ENCODE results near the gene TIMM10. TPM values are rescaled to one million over a fixed set of nuclear protein-coding genes. Genes with fewer than 3 reads are reported as not detected.

Gene TIMM10
- total RNA-seq, 1 donor from 2014 or later: 61.0 TPM

DNA sequence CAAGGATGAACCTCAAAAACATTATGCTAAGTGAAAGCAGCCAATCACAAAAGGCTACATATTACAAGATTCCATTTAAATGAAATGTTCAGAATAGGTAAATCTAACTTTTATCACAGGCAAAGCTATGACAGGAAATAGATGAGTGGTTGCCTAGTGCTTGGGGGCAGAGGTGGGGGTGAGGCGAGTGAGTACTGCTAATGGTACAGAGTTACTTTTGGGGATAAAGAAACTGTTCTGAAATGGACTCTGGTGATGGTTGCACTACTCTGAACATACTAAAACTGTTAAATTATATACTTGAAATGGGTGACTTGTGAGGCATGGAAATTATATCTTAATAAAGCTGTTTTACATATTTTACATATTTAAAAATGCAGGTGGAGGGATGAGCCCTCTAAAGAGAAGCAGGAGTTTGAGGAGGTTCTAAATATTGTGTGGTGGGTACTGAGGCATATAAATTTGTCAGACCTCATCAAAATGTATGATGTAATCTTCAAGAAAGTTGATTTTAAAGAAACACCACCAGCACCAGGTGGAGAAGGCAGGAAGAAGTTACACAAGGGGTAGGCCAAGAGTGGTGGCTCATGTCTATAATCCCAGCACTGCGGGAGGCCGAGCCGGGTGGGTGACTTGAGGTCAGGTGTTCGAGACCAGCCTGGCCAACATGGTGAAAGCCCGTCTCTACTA is 18.7 kb downstream of the TIMM10 start:
- DNase-seq: no peak
- H3K9me3 ChIP-seq (replicated peaks): no peaks in the 10 kb centered on the region
- no peak overlapping the region for H3K27ac ChIP-seq (replicated peaks)
- no peak overlapping the region for H3K4me3 ChIP-seq
- TF ChIP-seq, protein P1, sequence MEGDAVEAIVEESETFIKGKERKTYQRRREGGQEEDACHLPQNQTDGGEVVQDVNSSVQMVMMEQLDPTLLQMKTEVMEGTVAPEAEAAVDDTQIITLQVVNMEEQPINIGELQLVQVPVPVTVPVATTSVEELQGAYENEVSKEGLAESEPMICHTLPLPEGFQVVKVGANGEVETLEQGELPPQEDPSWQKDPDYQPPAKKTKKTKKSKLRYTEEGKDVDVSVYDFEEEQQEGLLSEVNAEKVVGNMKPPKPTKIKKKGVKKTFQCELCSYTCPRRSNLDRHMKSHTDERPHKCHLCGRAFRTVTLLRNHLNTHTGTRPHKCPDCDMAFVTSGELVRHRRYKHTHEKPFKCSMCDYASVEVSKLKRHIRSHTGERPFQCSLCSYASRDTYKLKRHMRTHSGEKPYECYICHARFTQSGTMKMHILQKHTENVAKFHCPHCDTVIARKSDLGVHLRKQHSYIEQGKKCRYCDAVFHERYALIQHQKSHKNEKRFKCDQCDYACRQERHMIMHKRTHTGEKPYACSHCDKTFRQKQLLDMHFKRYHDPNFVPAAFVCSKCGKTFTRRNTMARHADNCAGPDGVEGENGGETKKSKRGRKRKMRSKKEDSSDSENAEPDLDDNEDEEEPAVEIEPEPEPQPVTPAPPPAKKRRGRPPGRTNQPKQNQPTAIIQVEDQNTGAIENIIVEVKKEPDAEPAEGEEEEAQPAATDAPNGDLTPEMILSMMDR (IDR thresholded peaks at IDR 0.05; ENCODE audit: borderline replicate concordance): no peak
- H3K36me3 ChIP-seq: peaks cover 6% of the 10 kb centered on the region
- H3K27me3 ChIP-seq (ENCODE audit: low read depth): no peaks in the 10 kb centered on the region
- intact Hi-C loops (cut with micrococcal nuclease): no loop called here
- peaks cover 31% of the 10 kb centered on the region for H3K4me1 ChIP-seq

DNA sequence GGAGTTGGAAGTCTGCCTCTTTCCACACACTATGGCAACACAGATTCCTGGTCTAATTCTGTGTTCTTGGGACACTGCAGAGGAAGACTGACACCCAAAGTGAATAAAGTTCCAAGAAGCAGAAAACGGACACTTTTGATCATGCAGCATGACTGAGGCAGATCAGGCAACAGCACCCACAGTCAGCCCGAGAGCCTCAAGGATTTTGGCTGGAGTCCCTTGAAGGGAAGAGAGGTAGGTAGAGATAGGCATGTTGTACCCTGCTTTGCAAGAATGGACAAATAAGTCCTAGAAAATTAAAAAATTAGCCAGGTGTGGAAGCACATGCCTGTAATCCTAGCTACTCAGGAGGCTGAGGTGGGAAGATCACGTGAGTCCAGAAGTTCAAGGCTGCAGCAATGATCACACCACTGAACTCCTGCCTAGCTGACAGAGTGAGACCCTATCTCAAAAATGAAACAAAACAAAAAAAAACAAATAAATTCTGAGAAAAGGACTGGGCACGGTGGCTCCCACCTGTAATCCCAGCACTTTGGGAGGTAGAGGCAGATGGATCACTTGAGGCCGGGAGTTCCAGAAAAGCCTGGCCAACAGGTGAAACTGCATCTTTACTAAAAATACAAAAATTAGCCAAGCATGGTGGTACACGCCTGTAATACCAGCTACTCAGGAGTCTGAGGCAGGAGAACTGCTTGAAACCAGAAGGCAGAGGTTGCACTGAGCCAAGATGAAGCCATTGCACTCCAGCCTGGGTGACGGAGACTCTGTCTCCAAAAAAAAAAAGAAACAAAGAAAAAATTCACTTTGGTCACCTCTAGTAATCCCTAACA is 22.0 kb downstream of the TIMM10 start:
- DNase-seq: no peak
- H3K4me3 ChIP-seq: no peak overlapping the region
- no peak overlapping the region for H3K27ac ChIP-seq (replicated peaks)
- TF ChIP-seq, protein P1 (IDR thresholded peaks at IDR 0.05; ENCODE audit: borderline replicate concordance): no peak
- intact Hi-C loops (cut with micrococcal nuclease): no loop called here
- H3K27me3 ChIP-seq (ENCODE audit: low read depth): no peaks in the 10 kb centered on the region
- H3K4me1 ChIP-seq: peaks cover 4% of the 10 kb centered on the region
- no peaks in the 10 kb centered on the region for H3K9me3 ChIP-seq (replicated peaks)
- peaks cover 10% of the 10 kb centered on the region for H3K36me3 ChIP-seq

DNA sequence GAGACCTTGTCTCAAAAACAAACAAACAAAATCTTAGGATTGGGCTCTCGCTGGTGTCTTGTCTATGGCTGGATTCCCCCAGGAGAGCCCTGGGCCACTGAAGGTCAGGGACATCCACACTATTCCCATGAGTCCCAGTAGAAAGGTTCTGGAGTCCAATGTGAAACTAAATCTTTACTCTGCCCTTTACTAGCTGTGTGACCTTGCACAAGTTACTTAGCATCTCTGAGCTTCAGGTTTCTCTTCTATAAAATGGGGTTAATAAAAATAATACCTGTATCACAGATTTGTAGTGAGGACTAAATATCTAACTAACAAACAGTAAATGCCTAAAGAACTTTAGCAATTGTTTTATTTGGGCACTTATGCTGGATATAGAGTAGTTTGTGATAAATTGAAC is 24.0 kb downstream of the TIMM10 start:
- no peaks in the 10 kb centered on the region for H3K9me3 ChIP-seq (replicated peaks)
- H3K4me3 ChIP-seq: no peak overlapping the region

DNA sequence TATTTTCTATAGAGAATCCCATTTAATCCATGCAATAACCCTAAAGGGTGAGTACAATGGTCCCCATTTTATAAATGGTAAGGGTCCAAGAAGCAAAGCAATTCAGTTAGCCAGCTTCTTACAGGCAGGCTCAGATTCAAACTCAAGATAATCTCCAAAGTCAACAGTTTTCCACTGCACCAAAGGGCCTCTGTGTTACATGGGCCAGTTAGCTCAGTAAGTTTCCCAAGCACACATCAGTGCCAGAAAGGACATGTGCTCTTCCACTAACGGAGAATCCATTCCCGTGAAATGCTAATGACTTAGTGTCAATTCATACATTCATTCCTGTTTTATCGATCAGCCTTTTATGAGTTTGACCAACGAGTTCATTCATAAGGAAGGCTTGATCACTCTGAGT is 26.0 kb downstream of the TIMM10 start:
- TF ChIP-seq, protein P1 (IDR thresholded peaks at IDR 0.05; ENCODE audit: borderline replicate concordance): no peak
- no peaks in the 10 kb centered on the region for H3K27me3 ChIP-seq (ENCODE audit: low read depth)
- no peak overlapping the region for H3K4me3 ChIP-seq
- H3K36me3 ChIP-seq: peaks cover 12% of the 10 kb centered on the region
- peaks cover 28% of the 10 kb centered on the region for H3K4me1 ChIP-seq
- DNase-seq: no peak
- no peak overlapping the region for H3K27ac ChIP-seq (replicated peaks)
- H3K9me3 ChIP-seq (replicated peaks): no peaks in the 10 kb centered on the region
- intact Hi-C loops (cut with micrococcal nuclease): no loop called here

More for the DNA sequence above, 24.0 kb downstream of the TIMM10 start:
- DNase-seq: no peak
- Histone ChIP-seq H3K27ac (replicated peaks) (no peak overlapping the region), H3K4me1 (peaks cover 10% of the 10 kb centered on the region), H3K36me3 (peaks cover 10% of the 10 kb centered on the region), H3K27me3 (ENCODE audit: low read depth) (no peaks in the 10 kb centered on the region)
- intact Hi-C loops (cut with micrococcal nuclease): no loop called here
- TF ChIP-seq, protein P1 (IDR thresholded peaks at IDR 0.05; ENCODE audit: borderline replicate concordance): no peak

DNA sequence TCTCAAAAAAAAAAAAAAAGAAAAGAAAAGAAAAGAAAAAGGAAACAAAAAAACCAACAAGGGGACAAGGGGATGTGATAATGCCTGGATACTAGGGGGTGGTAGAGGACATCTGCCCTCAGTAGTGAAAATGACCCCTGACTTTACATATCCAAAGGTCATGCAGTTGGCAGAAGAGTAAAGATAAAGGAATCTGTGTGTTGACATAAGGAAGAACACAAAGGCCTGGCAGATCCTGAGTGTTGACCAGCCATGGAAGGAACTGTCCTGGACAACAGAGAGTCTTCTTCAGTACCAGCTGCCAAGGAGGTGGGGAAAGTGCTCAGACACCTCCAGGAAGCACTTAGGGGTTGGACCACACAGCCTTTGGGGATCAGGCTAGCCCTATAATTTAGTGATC is 27.7 kb downstream of the TIMM10 start:
- DNase-seq: no peak
- no peaks in the 10 kb centered on the region for H3K27me3 ChIP-seq (ENCODE audit: low read depth)
- peaks cover 42% of the 10 kb centered on the region for H3K4me1 ChIP-seq
- H3K36me3 ChIP-seq: peaks cover 12% of the 10 kb centered on the region
- H3K9me3 ChIP-seq (replicated peaks): no peaks in the 10 kb centered on the region
- intact Hi-C loops (cut with micrococcal nuclease): no loop called here
- no peak overlapping the region for H3K27ac ChIP-seq (replicated peaks)
- no peak overlapping the region for H3K4me3 ChIP-seq
- TF ChIP-seq, protein P1 (IDR thresholded peaks at IDR 0.05; ENCODE audit: borderline replicate concordance): no peak

All from left ventricle myocardium inferior (tissue), 1 donor.